Measurements from ENCODE around the gene PPIL1. TPM values are rescaled to one million over a fixed set of nuclear protein-coding genes. Genes with fewer than 3 reads are reported as not detected.

PPIL1 gene
- total and polyA plus RNA-seq, 2 of the 8 experiments (the other 6 are each of a cell fraction or from before 2014, with no cell fraction given), result 83.7 to 86.5 TPM

DNA sequence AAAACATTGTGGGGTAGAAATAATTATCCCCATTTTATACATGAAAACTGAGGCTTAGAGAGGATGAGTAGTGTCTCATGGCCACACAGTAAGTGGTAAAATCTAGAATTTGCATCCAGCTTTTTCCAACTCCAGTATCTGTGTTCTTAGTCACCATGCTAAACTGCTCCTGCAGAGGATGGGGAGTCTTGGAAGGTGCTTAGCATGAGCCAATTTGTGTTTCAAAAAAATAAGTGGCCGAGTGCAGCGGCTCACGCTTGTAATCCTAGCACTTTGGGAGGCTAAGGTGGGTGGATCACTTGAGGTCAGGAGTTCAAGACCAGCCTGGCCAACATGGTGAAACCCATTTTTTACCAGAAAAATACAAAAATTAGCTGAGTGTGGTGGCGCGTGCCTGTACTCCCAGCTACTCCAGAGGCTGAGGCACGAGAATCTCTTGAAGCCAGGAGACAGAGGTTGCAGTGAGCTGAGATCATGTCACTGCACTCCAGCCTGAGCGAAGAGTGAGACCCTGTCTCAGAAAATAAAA is 13.6 kb upstream of the PPIL1 start:
- no peaks in the 10 kb centered on the region for H3K79me1 ChIP-seq (ENCODE audit: low read depth, low read length)
- H3K36me3 ChIP-seq (ENCODE audit: control insufficient read depth in 2 of 4, insufficient read depth in 4 of 4, low read length in 3 of 4), result no peaks in the 10 kb centered on the region
- H3K79me2 ChIP-seq (ENCODE audit: control insufficient read depth in 1 of 2, insufficient read depth in 2 of 2, low read length in 2 of 2), result no peaks in the 10 kb centered on the region
- no peak overlapping the region for H3K4me2 ChIP-seq (ENCODE audit: insufficient read depth in 1 of 2, low read depth in 2 of 2, low read length in 2 of 2)
- H3K23me2 ChIP-seq (ENCODE audit: low read depth, low read length), result no peaks in the 10 kb centered on the region; the same call in 1 of the 2 replicates
- H3K4ac ChIP-seq (replicated peaks; ENCODE audit: insufficient read length, low read depth, low read length), result no peak overlapping the region
- ChIA-PET CTCF (ENCODE audit: partially characterized antibody) (interaction anchor here (0.6 to 4.6 kb wide), 5 partner anchors 26 to 1268 kb away, joined by 3 to 18 read pairs (median 3); no protein-coding TSS in a partner anchor), POLR2A (ENCODE audit: partially characterized antibody) (interaction anchor here (2.3 kb wide), 1 partner anchor 14 kb away, joined by 9 read pairs; the partner anchor contains the start of gene PPIL1)
- H3K23ac ChIP-seq (ENCODE audit: insufficient read length), result no peak overlapping the region
- H3K9ac ChIP-seq (replicated peaks in 1 of 4; ENCODE audit: extremely low read depth in 1 of 4, low read depth in 3 of 4, low read length in 3 of 4), result no peak overlapping the region
- H4K91ac ChIP-seq (replicated peaks; ENCODE audit: insufficient read length, low read length), result no peak overlapping the region
- H2AK5ac ChIP-seq (ENCODE audit: low read depth, low read length), result no peak overlapping the region
- no peak overlapping the region for H3K27ac ChIP-seq (ENCODE audit: low read depth, low read length)
- no peak overlapping the region for H2BK12ac ChIP-seq (ENCODE audit: low read depth, low read length)
- H2AFZ ChIP-seq (ENCODE audit: low read length), result no peak overlapping the region
- no peak overlapping the region for H2BK120ac ChIP-seq (replicated peaks; ENCODE audit: low read depth, low read length)
- H3K18ac ChIP-seq (ENCODE audit: extremely low read depth, low read length), result no peak overlapping the region
- FAIRE-seq (no peak), DNase-seq (ENCODE audit: low read depth in 1 of 2, low spot score in 2 of 2) (no peak)
- H2BK5ac ChIP-seq (ENCODE audit: low read depth, low read length), result no peak overlapping the region
- WGBS, 2 experiments (ENCODE audit: extremely low coverage in 1 of 2, insufficient coverage in 1 of 2, insufficient read length in 1 of 2, insufficient replicate concordance in 2 of 2, low coverage in 1 of 2, low lambda C conversion rate in 2 of 2, missing lambda C conversion rate in 1 of 2), result 94% methylated on average over 7 of the region's 7 CpGs; no CpG with 5 or more reads in 1 of the 2 experiments
- H3K4me3 ChIP-seq (ENCODE audit: extremely low read depth in 1 of 4, insufficient read depth in 2 of 4, low read depth in 3 of 4, low read length in 4 of 4), result no peak overlapping the region
- peaks cover 0 to 3% of the 10 kb centered on the region in 2 experiments for H4K20me1 ChIP-seq (replicated peaks in 1 of 2; ENCODE audit: control insufficient read depth in 1 of 2, insufficient read depth in 2 of 2, low read length in 2 of 2)
- H4K8ac ChIP-seq (ENCODE audit: extremely low read depth, insufficient read depth, low read length), result no peak overlapping the region
- H3K4me1 ChIP-seq (replicated peaks in 1 of 4; ENCODE audit: control insufficient read depth in 3 of 4, insufficient read depth in 4 of 4, low read length in 3 of 4), result no peaks in the 10 kb centered on the region; a peak in 1 of 7 replicates
- H3K14ac ChIP-seq (ENCODE audit: insufficient read length), result no peak overlapping the region
- H2BK20ac ChIP-seq (ENCODE audit: low read length), result no peak overlapping the region
- H3K56ac ChIP-seq (replicated peaks; ENCODE audit: insufficient read length, low read depth, low read length), result no peak overlapping the region
- no peak overlapping the region for H2BK15ac ChIP-seq (ENCODE audit: low read length)
- no peak overlapping the region for H4K5ac ChIP-seq (ENCODE audit: insufficient read length, low read depth, low read length)
- no peaks in the 10 kb centered on the region for H3K9me3 ChIP-seq (ENCODE audit: insufficient read depth in 2 of 2, low read depth in 1 of 2, low read length in 1 of 2)
- H3K27me3 ChIP-seq (replicated peaks in 1 of 4; ENCODE audit: control insufficient read depth in 3 of 4, extremely low read depth in 1 of 4, insufficient read depth in 3 of 4, low read length in 3 of 4), result no peaks in the 10 kb centered on the region
- TF ChIP-seq SIRT6 (IDR thresholded peaks at IDR 0.05; ENCODE audit: low read length) (no peak), SP2 (IDR thresholded peaks at IDR 0.05; ENCODE audit: low read length) (no peak), SUZ12 (IDR thresholded peaks at IDR 0.05; ENCODE audit: low read length) (no peak), EP300 (IDR thresholded peaks at IDR 0.05; ENCODE audit: borderline replicate concordance in 1 of 2, low read depth in 2 of 2, low read length in 2 of 2) (no peak), GTF2F1 (IDR thresholded peaks at IDR 0.05; ENCODE audit: borderline replicate concordance, low read depth, low read length) (no peak), TEAD4 (IDR thresholded peaks at IDR 0.05; ENCODE audit: low read depth, low read length) (no peak), NRF1 (IDR thresholded peaks at IDR 0.05; ENCODE audit: low read depth, low read length) (no peak), EGR1 (IDR thresholded peaks at IDR 0.05; ENCODE audit: borderline replicate concordance, low read depth, low read length) (no peak), POU5F1 (IDR thresholded peaks at IDR 0.05; ENCODE audit: low read depth, low read length) (no peak), GABPA (IDR thresholded peaks at IDR 0.05; ENCODE audit: borderline replicate concordance, insufficient read depth, low read length) (no peak), HDAC6 (IDR thresholded peaks at IDR 0.05; ENCODE audit: low read depth, low read length) (no peak), KDM4A (IDR thresholded peaks at IDR 0.05; ENCODE audit: low read depth, low read length, severe bottlenecking) (no peak), CHD2 (IDR thresholded peaks at IDR 0.05; ENCODE audit: low read length) (no peak), BRCA1 (IDR thresholded peaks at IDR 0.05; ENCODE audit: low read depth, low read length) (no peak), TAF7 (optimal IDR thresholded peaks at IDR 0.05; ENCODE audit: borderline replicate concordance, low read depth, low read length) (no peak)
